Tibial nerve (tissue), 4 donors: ENCODE measurements around the gene NCDN. TPM values are rescaled to one million over a fixed set of nuclear protein-coding genes. Genes with fewer than 3 reads are reported as not detected.
A peak's percentile ranks its signal among the peaks of the same experiment; 100 is the strongest.

Source experiments
- DNase-seq, 2 donors: peaks; one replicate each; pipeline ENCODE4 v3.0.0-alpha.2; 2019; ENCODE audit warnings: low spot score in 2 of 2
- H3K27ac ChIP-seq, 4 donors: fragments of 200-600 bp; sonication (generic) in 3 of 4; one replicate each; pipeline ENCODE4 v1.5.1; 2017 to 2019; ENCODE audit warnings: mild to moderate bottlenecking in 1 of 4
- H3K27me3 ChIP-seq, 2 donors: fragments of 200-600 bp; sonication (generic) in 1 of 2; one replicate each; pipeline versions ENCODE4 v1.5.1 to v1.6.0; 2017 to 2019
- H3K36me3 ChIP-seq, 3 donors: fragments of 200-600 bp; sonication (generic); one replicate each; pipeline ENCODE4 v1.5.1; 2018 to 2019
- H3K4me1 ChIP-seq, 4 donors: fragments of 200-600 bp; sonication (generic) in 3 of 4; one replicate each; pipeline ENCODE4 v1.5.1; 2017 to 2019
- H3K4me3 ChIP-seq, 4 donors: fragments of 200-600 bp; sonication (generic) in 3 of 4; one replicate each; pipeline ENCODE4 v1.5.1; 2017 to 2019; ENCODE audit warnings: mild to moderate bottlenecking in 1 of 4, moderate library complexity in 1 of 4
- H3K9me3 ChIP-seq, 4 donors: fragments of 200-600 bp; sonication (generic) in 3 of 4; one replicate each; pipeline ENCODE4 v1.5.1; 2017 to 2019
- CTCF ChIP-seq, 5 experiments: fragments of 200-600 bp in 3 of 5; fragments of 450-650 bp in 2 of 5; sonication (generic) in 3 of 5; IDR thresholded peaks; one replicate each; pipeline ENCODE4 v1.5.1; 2016 to 2019; ENCODE audit warnings: antibody characterized with exemption in 5 of 5, mild to moderate bottlenecking in 3 of 5, moderate library complexity in 2 of 5
- EP300 ChIP-seq, 2 donors: sonication (generic); formaldehyde crosslinking; IDR thresholded peaks; one replicate each; pipeline ENCODE4 v1.6.1; 2017; ENCODE audit warnings: antibody characterized with exemption in 2 of 2, mild to moderate bottlenecking in 1 of 2
- POLR2A ChIP-seq, 2 donors: fragments of 450-650 bp; IDR thresholded peaks; one replicate each; pipeline ENCODE4 v1.6.1; 2017; ENCODE audit warnings: antibody characterized with exemption in 2 of 2, mild to moderate bottlenecking in 2 of 2, moderate library complexity in 2 of 2
- WGBS, 2 donors: methylation state at CpG; one replicate each; pipeline ENCODE4 v1.1.5; 2018; 5-methylcytosine and 5-hydroxymethylcytosine counted together
- total RNA-seq, 4 donors: library from RNA; depleted of rRNA; stranded (reverse); fragments of >200 nt; gene quantifications; one replicate each; pipeline ENCODE4 v1.1.0, GENCODE V29; 2016

The NCDN gene
- total RNA-seq: 10 to 100 TPM; 25.9 to 36.9 (median 29.3) TPM

GRCh38 chr1:35557611-35558373 is at the start of gene NCDN:
Gene NCDN (plus strand): TSS chr1:35557799. CDS start chr1:35558191, 392 bp downstream.
- Histone ChIP-seq H3K4me1 (peaks cover 0 to 82% (median 30%) of the 10 kb centered on the region in 4 donors), H3K27me3 (no peaks in the 10 kb centered on the region), H3K27ac (peak within 1 kb of the TSS; percentile 86 to 99 (median 97)), H3K36me3 (peaks cover 0 to 39% (median 1%) of the 10 kb centered on the region in 3 donors), H3K9me3 (no peaks in the 10 kb centered on the region), H3K4me3 (peak within 1 kb of the TSS; percentile 74 to 92 (median 83))
- WGBS, 2 donors: 0 to 1% methylated on average over 44 to 53 of the region's 58 CpGs
- DNase-seq: peak; percentile 93 to 94
- peak; percentile 35 to 36 for TF ChIP-seq POLR2A (IDR thresholded peaks at IDR 0.05)
- peak; percentile 2 to 64 for TF ChIP-seq EP300 (IDR thresholded peaks at IDR 0.05)
- TF ChIP-seq CTCF (IDR thresholded peaks at IDR 0.05): peak in 2 of 5 experiments; percentile 11 to 54

- H3K4me3 ChIP-seq: no peak overlapping the region
- no peak overlapping the region for H3K27ac ChIP-seq
- DNase-seq: no peak
- H3K27me3 ChIP-seq: no peaks in the 10 kb centered on the region
- H3K9me3 ChIP-seq: no peaks in the 10 kb centered on the region
- peaks cover 0 to 4% (median 0%) of the 10 kb centered on the region in 3 donors for H3K36me3 ChIP-seq
- H3K4me1 ChIP-seq: peaks cover 0 to 51% (median 18%) of the 10 kb centered on the region in 4 donors
- no peak for TF ChIP-seq EP300 (IDR thresholded peaks at IDR 0.05)
Observed at GRCh38 chr1:35507947-35508346, 49.7 kb upstream of the NCDN start.

GRCh38 chr1:35509558-35509957 is 48.0 kb upstream of the NCDN start:
- WGBS, 2 donors: 91 to 93% methylated on average over 3 of the region's 3 CpGs
- H3K9me3 ChIP-seq: no peaks in the 10 kb centered on the region

GRCh38 chr1:35511305-35511704 is 46.3 kb upstream of the NCDN start:
- H3K27me3 ChIP-seq: no peaks in the 10 kb centered on the region
- 90 to 96% methylated on average over 2 of the region's 2 CpGs for WGBS, 2 donors
- TF ChIP-seq POLR2A (IDR thresholded peaks at IDR 0.05) (no peak), CTCF (IDR thresholded peaks at IDR 0.05) (no peak), EP300 (IDR thresholded peaks at IDR 0.05) (no peak)
- peaks cover 0 to 25% (median 12%) of the 10 kb centered on the region in 4 donors for H3K4me1 ChIP-seq
- H3K36me3 ChIP-seq: no peaks in the 10 kb centered on the region
- H3K9me3 ChIP-seq: peaks cover 0 to 12% (median 0%) of the 10 kb centered on the region in 4 donors
- H3K27ac ChIP-seq: no peak overlapping the region
- no peak overlapping the region for H3K4me3 ChIP-seq
- no peak for DNase-seq

More at GRCh38 chr1:35509558-35509957, 48.0 kb upstream of the NCDN start:
- H3K4me3 ChIP-seq: no peak overlapping the region
- H3K27me3 ChIP-seq: no peaks in the 10 kb centered on the region
- DNase-seq: no peak
- no peak for TF ChIP-seq POLR2A (IDR thresholded peaks at IDR 0.05)
- TF ChIP-seq CTCF (IDR thresholded peaks at IDR 0.05): no peak
- TF ChIP-seq EP300 (IDR thresholded peaks at IDR 0.05): no peak
- no peak overlapping the region for H3K27ac ChIP-seq
- peaks cover 0 to 40% (median 18%) of the 10 kb centered on the region in 4 donors for H3K4me1 ChIP-seq
- peaks cover 0 to 4% (median 0%) of the 10 kb centered on the region in 3 donors for H3K36me3 ChIP-seq

- no peak for DNase-seq
- Histone ChIP-seq H3K4me1 (no peaks in the 10 kb centered on the region), H3K27ac (no peak overlapping the region), H3K27me3 (no peaks in the 10 kb centered on the region), H3K36me3 (peaks cover 0 to 9% (median 0%) of the 10 kb centered on the region in 3 donors), H3K4me3 (no peak overlapping the region), H3K9me3 (peaks cover 0 to 24% (median 0%) of the 10 kb centered on the region in 4 donors)
- 99% methylated on average over 3 of the region's 3 CpGs for WGBS, 2 donors
- TF ChIP-seq POLR2A (IDR thresholded peaks at IDR 0.05) (no peak), CTCF (IDR thresholded peaks at IDR 0.05) (no peak), EP300 (IDR thresholded peaks at IDR 0.05) (no peak)
Observed at GRCh38 chr1:35518183-35518582, 39.4 kb upstream of the NCDN start.
